Ascending aorta (tissue), 2 donors: ENCODE data around the gene DDAH1. TPM values are rescaled to one million over a fixed set of nuclear protein-coding genes. Genes with fewer than 3 reads are reported as not detected.
"Not testable (repeated sequence)": the region's sequence is repeated elsewhere in the genome, so short reads cannot be mapped to it uniquely, and the experiment has no call there.

Experiments
- DNase-seq, 2 donors: peaks; one replicate each; pipeline ENCODE4 v3.0.0-alpha.2; 2019; ENCODE audit warnings: low spot score in 2 of 2
- H3K27ac ChIP-seq, 2 donors: fragments of 200-600 bp; sonication (generic); one replicate each; pipeline ENCODE4 v1.5.1; 2016 to 2017; ENCODE audit warnings: mild to moderate bottlenecking in 1 of 2
- H3K27me3 ChIP-seq: fragments of 200-600 bp; sonication (generic); one replicate; pipeline ENCODE4 v1.5.1; 2017
- H3K36me3 ChIP-seq, 2 donors: fragments of 200-600 bp; sonication (generic); one replicate each; pipeline ENCODE4 v1.5.1; 2016
- H3K4me1 ChIP-seq, 2 donors: fragments of 200-600 bp; sonication (generic); one replicate each; pipeline ENCODE4 v1.5.1; 2016 to 2017; ENCODE audit warnings: mild to moderate bottlenecking in 1 of 2
- H3K4me3 ChIP-seq, 2 donors: fragments of 200-600 bp; sonication (generic); one replicate each; pipeline ENCODE4 v1.5.1; 2016 to 2017; ENCODE audit warnings: mild to moderate bottlenecking in 1 of 2
- H3K9me3 ChIP-seq, 2 donors: fragments of 200-600 bp; sonication (generic); one replicate each; pipeline ENCODE4 v1.5.1; 2016
- CTCF ChIP-seq, 3 experiments: fragments of 200-600 bp in 2 of 3; fragments of 450-650 bp in 1 of 3; sonication (generic) in 2 of 3; IDR thresholded peaks; one replicate each; pipeline ENCODE4 v1.5.1; 2016 to 2019; ENCODE audit warnings: antibody characterized with exemption in 3 of 3, mild to moderate bottlenecking in 1 of 3, moderate library complexity in 1 of 3
- intact Hi-C: fragments of 100-400 bp; cut with DNase I; formaldehyde crosslinking; loops from one replicate; pipeline ENCODE4 v1.15.1; 2023
- total RNA-seq: library from RNA; depleted of rRNA; stranded (reverse); fragments of >200 nt; gene quantifications from one replicate; pipeline ENCODE4 v1.1.0, GENCODE V29; 2016

The DDAH1 gene
- total RNA-seq, 1 donor from 2014 or later = 8.5 TPM

GRCh38 chr1:85349224-85349623 is 115.7 kb downstream of the DDAH1 start:
- H3K27ac ChIP-seq = no peak overlapping the region
- no peaks in the 10 kb centered on the region for H3K9me3 ChIP-seq
- peaks cover 0 to under 1% of the 10 kb centered on the region in 2 donors for H3K4me1 ChIP-seq
- no peaks in the 10 kb centered on the region for H3K27me3 ChIP-seq
- intact Hi-C loops = no loop called here
- no peak for DNase-seq
- H3K4me3 ChIP-seq = no peak overlapping the region
- H3K36me3 ChIP-seq = peaks cover 0 to 23% of the 10 kb centered on the region in 2 donors
- no peak for TF ChIP-seq CTCF (IDR thresholded peaks at IDR 0.05)

GRCh38 chr1:85347908-85348307 is 117.1 kb downstream of the DDAH1 start:
- H3K36me3 ChIP-seq = peaks cover 0 to 23% of the 10 kb centered on the region in 2 donors
- intact Hi-C loops = no loop called here
- peaks cover 0 to 14% of the 10 kb centered on the region in 2 donors for H3K4me1 ChIP-seq
- no peak overlapping the region for H3K27ac ChIP-seq
- no peaks in the 10 kb centered on the region for H3K27me3 ChIP-seq
- no peaks in the 10 kb centered on the region for H3K9me3 ChIP-seq
- TF ChIP-seq CTCF (IDR thresholded peaks at IDR 0.05) = no peak
- H3K4me3 ChIP-seq = no peak overlapping the region
- no peak for DNase-seq

- intact Hi-C loops, H3K9me3 ChIP-seq, H3K4me3 ChIP-seq, H3K27me3 ChIP-seq, H3K27ac ChIP-seq, DNase-seq: not testable (repeated sequence)
- Histone ChIP-seq H3K4me1 (peaks cover 0 to 19% of the 10 kb centered on the region in 2 donors), H3K36me3 (peaks cover 0 to 23% of the 10 kb centered on the region in 2 donors)
Measured at GRCh38 chr1:85347275-85347674, 117.7 kb downstream of the DDAH1 start.

- Histone ChIP-seq H3K27ac (peak overlapping the region; percentile 66 to 69), H3K4me3 (no peak overlapping the region), H3K27me3 (no peaks in the 10 kb centered on the region), H3K9me3 (no peaks in the 10 kb centered on the region), H3K36me3 (peaks cover 0 to 6% of the 10 kb centered on the region in 2 donors), H3K4me1 (peaks cover 0 to 33% of the 10 kb centered on the region in 2 donors)
- no peak for DNase-seq
- intact Hi-C loops = no loop called here
- TF ChIP-seq CTCF (IDR thresholded peaks at IDR 0.05) = peak in 2 of 3 experiments; percentile 26 to 34
Measured at GRCh38 chr1:85344256-85344694, 120.7 kb downstream of the DDAH1 start.

- peak overlapping the region; percentile 66 to 69 for H3K27ac ChIP-seq
- TF ChIP-seq CTCF (IDR thresholded peaks at IDR 0.05) = no peak
- H3K4me3 ChIP-seq = no peak overlapping the region
- H3K36me3 ChIP-seq = peaks cover 0 to 1% of the 10 kb centered on the region in 2 donors
- H3K27me3 ChIP-seq = no peaks in the 10 kb centered on the region
- intact Hi-C loops = no loop called here
- no peak for DNase-seq
- H3K4me1 ChIP-seq = peaks cover 0 to 33% of the 10 kb centered on the region in 2 donors
- no peaks in the 10 kb centered on the region for H3K9me3 ChIP-seq
Measured at GRCh38 chr1:85343612-85344255, 121.2 kb downstream of the DDAH1 start.

GRCh38 chr1:85343213-85343611 is 121.7 kb downstream of the DDAH1 start:
- peak overlapping the region; percentile 66 to 69 for H3K27ac ChIP-seq
- intact Hi-C loops = no loop called here
- no peak for TF ChIP-seq CTCF (IDR thresholded peaks at IDR 0.05)

More at GRCh38 chr1:85343213-85343611, 121.7 kb downstream of the DDAH1 start:
- no peak overlapping the region for H3K4me3 ChIP-seq
- no peaks in the 10 kb centered on the region for H3K36me3 ChIP-seq
- no peak for DNase-seq
- H3K27me3 ChIP-seq = no peaks in the 10 kb centered on the region
- H3K4me1 ChIP-seq = peaks cover 0 to 33% of the 10 kb centered on the region in 2 donors
- no peaks in the 10 kb centered on the region for H3K9me3 ChIP-seq
